Esophagus squamous epithelium (tissue), 4 donors: ENCODE data around the gene CSNK1G1.
"Not testable (repeated sequence)": the region's sequence is repeated elsewhere in the genome, so short reads cannot be mapped to it uniquely, and the experiment has no call there.

Source experiments
- CTCF ChIP-seq, 6 experiments: fragments of 450-650 bp in 4 of 6; fragments of 200-600 bp in 2 of 6; sonication (generic) in 2 of 6; IDR thresholded peaks; one replicate each; pipeline ENCODE4 v1.5.1; 2016 to 2019; ENCODE audit warnings: antibody characterized with exemption in 6 of 6, mild to moderate bottlenecking in 4 of 6, moderate library complexity in 4 of 6
- POLR2A ChIP-seq, 4 donors: fragments of 450-650 bp; IDR thresholded peaks; one replicate each; pipeline ENCODE4 v1.6.1; 2017; ENCODE audit warnings: antibody characterized with exemption in 4 of 4, mild to moderate bottlenecking in 4 of 4, moderate library complexity in 3 of 4

GRCh38 chr15:64265188-64265587, 90.8 kb downstream of the CSNK1G1 start:
- not testable (repeated sequence) for TF ChIP-seq CTCF, POLR2A (IDR thresholded peaks at IDR 0.05)
